GM19372 (cell line): ENCODE data around the gene CNTNAP2.

Experiments
- ATAC-seq: cut with Tn5 transposase; IDR thresholded peaks from one replicate; pipeline ENCODE4 v1.9.1; 2021; ENCODE audit warnings: mild to moderate bottlenecking, low read depth, moderate library complexity; ENCODE audit not compliant: unreplicated experiment

Gene CNTNAP2

GRCh38 chr7:146948703-146949102 is 832.1 kb downstream of the CNTNAP2 start:
- no peak for ATAC-seq

GRCh38 chr7:146956321-146956720 is 839.7 kb downstream of the CNTNAP2 start:
- no peak for ATAC-seq

GRCh38 chr7:146956853-146957252 is 840.3 kb downstream of the CNTNAP2 start:
- ATAC-seq, result no peak

- ATAC-seq, result no peak
Observed at GRCh38 chr7:146960773-146961391, 844.3 kb downstream of the CNTNAP2 start.

- ATAC-seq, result no peak
Observed at GRCh38 chr7:146961617-146962016, 845.0 kb downstream of the CNTNAP2 start.

- no peak for ATAC-seq
Observed at GRCh38 chr7:146966274-146966673, 849.7 kb downstream of the CNTNAP2 start.

- no peak for ATAC-seq
Observed at GRCh38 chr7:146982482-146982881, 865.9 kb downstream of the CNTNAP2 start.

- ATAC-seq, result no peak
Observed at GRCh38 chr7:146991596-146991995, 875.0 kb downstream of the CNTNAP2 start.

- ATAC-seq, result no peak
Observed at GRCh38 chr7:146993764-146994163, 877.2 kb downstream of the CNTNAP2 start.

- no peak for ATAC-seq
Observed at GRCh38 chr7:147008530-147008929, 891.9 kb downstream of the CNTNAP2 start.

GRCh38 chr7:147012666-147013065 is 896.1 kb downstream of the CNTNAP2 start:
- no peak for ATAC-seq

GRCh38 chr7:147013825-147014224 is 897.2 kb downstream of the CNTNAP2 start:
- ATAC-seq, result no peak

- ATAC-seq, result no peak
Observed at GRCh38 chr7:147014286-147014955, 897.8 kb downstream of the CNTNAP2 start.

- no peak for ATAC-seq
Observed at GRCh38 chr7:147015999-147016398, 899.4 kb downstream of the CNTNAP2 start.

GRCh38 chr7:147022056-147022455 is 905.5 kb downstream of the CNTNAP2 start:
- no peak for ATAC-seq

GRCh38 chr7:147023440-147023839 is 906.8 kb downstream of the CNTNAP2 start:
- ATAC-seq, result no peak

- ATAC-seq, result no peak
Observed at GRCh38 chr7:147029953-147030352, 913.4 kb downstream of the CNTNAP2 start.

- ATAC-seq, result no peak
Observed at GRCh38 chr7:147033641-147034040, 917.0 kb downstream of the CNTNAP2 start.

- no peak for ATAC-seq
Observed at GRCh38 chr7:147041438-147041837, 924.8 kb downstream of the CNTNAP2 start.

GRCh38 chr7:147044941-147045340 is 928.3 kb downstream of the CNTNAP2 start:
- no peak for ATAC-seq

GRCh38 chr7:147047696-147048095 is 931.1 kb downstream of the CNTNAP2 start:
- no peak for ATAC-seq

GRCh38 chr7:147048864-147049263 is 932.3 kb downstream of the CNTNAP2 start:
- ATAC-seq, result no peak
